ACC112 (cell line): Measurements from ENCODE around the gene GKN2.

Source experiments
- H2AFZ ChIP-seq: fragments of 200-600 bp; sonication (generic); one replicate; pipeline ENCODE4 v1.6.0; 2017; ENCODE audit warnings: antibody characterized with exemption, low read length; ENCODE audit not compliant: unreplicated experiment
- H3K27ac ChIP-seq: fragments of 200-600 bp; sonication (generic); 2 replicates; pipeline ENCODE4 v1.5.1; 2014; ENCODE audit warnings: low read depth, mild to moderate bottlenecking, antibody characterized with exemption, low read length, moderate library complexity
- H3K27me3 ChIP-seq: fragments of 200-600 bp; sonication (generic); 2 replicates; pipeline ENCODE4 v1.6.1; 2014; ENCODE audit warnings: mild to moderate bottlenecking, antibody characterized with exemption, low read length, moderate library complexity, mixed read lengths; ENCODE audit not compliant: insufficient read depth
- H3K36me3 ChIP-seq: fragments of 200-600 bp; sonication (generic); 2 replicates; pipeline ENCODE4 v1.6.1; 2016; ENCODE audit warnings: mild to moderate bottlenecking, antibody characterized with exemption, low read length, moderate library complexity, mixed read lengths; ENCODE audit not compliant: insufficient read depth
- H3K4me1 ChIP-seq: fragments of 200-600 bp; sonication (generic); one replicate; pipeline ENCODE4 v1.6.1; 2016; ENCODE audit warnings: low read length, mixed read lengths; ENCODE audit not compliant: insufficient read depth, unreplicated experiment, control insufficient read depth
- H3K4me3 ChIP-seq: fragments of 200-600 bp; sonication (generic); 2 replicates; pipeline ENCODE4 v1.5.1; 2014; ENCODE audit warnings: mild to moderate bottlenecking, low read depth, low read length
- H3K79me2 ChIP-seq: fragments of 200-600 bp; sonication (generic); one replicate; pipeline ENCODE4 v1.6.0; 2016; ENCODE audit warnings: low read length; ENCODE audit not compliant: control insufficient read depth, unreplicated experiment, insufficient read depth

The GKN2 gene

DNA sequence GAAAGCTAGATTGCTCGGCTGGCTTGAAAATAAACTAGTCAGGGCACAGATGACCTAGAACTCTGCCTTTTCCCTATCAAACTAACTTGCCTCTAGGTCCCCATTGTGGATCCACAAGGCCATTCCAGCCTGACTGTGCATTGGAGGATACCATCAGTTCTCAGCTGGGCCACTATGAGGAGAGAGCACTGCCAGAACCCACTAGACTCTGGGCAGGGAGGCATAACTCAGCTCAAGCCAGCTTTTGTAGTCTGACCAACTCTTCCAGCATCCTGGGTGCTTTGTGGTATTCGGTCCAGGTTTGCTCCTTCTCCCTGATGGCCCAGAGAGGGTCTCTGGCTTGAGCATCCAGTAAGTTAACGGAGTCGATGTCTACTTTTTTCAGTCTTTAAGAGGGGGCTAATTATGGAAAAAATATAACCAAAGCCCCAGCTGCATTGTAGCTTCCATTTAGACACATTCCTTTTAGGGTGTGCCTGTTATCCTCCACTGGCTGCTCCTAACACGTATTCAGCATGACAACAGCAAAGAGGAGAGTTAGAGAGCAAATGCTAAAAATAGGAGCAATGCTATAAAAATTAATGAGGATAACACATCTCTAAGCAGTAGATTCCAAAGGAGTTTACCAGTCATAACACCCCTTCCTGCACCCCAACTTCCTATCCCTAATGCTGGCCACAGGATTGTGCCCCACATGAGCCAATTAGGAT, 15.2 kb downstream of the GKN2 start:
- no peak overlapping the region for H3K4me3 ChIP-seq
- no peak overlapping the region for H3K27ac ChIP-seq
- no peak overlapping the region for H2AFZ ChIP-seq
- H3K79me2 ChIP-seq, result no peaks in the 10 kb centered on the region
- H3K4me1 ChIP-seq, result peaks cover 12% of the 10 kb centered on the region
- no peaks in the 10 kb centered on the region for H3K27me3 ChIP-seq
- H3K36me3 ChIP-seq, result no peaks in the 10 kb centered on the region

DNA sequence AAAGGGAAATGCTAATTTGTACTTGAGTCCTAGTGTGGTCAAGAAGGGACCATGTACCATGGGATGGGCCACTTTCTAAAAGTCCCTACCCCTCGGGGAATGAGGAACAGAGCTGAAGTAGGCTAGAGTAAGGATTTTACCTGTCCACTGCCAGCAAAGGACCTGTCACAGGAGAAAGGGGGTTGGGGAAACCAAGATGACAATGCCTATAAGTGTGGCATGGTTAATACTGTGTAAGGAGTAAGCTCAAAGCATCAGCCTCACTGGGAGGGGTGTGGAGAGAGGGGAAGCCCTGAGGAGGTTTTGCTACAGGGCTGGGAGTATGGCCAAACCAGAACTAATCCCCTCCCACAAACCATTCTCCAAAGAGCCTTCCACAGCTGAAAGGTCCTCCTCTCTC, 15.8 kb downstream of the GKN2 start:
- no peaks in the 10 kb centered on the region for H3K36me3 ChIP-seq
- no peak overlapping the region for H3K27ac ChIP-seq
- no peaks in the 10 kb centered on the region for H3K79me2 ChIP-seq
- no peak overlapping the region for H2AFZ ChIP-seq
- H3K27me3 ChIP-seq, result no peaks in the 10 kb centered on the region
- peaks cover 13% of the 10 kb centered on the region for H3K4me1 ChIP-seq
- H3K4me3 ChIP-seq, result no peak overlapping the region

- Histone ChIP-seq H3K27ac (no peak overlapping the region), H3K79me2 (no peaks in the 10 kb centered on the region), H3K27me3 (no peaks in the 10 kb centered on the region), H3K36me3 (no peaks in the 10 kb centered on the region), H3K4me1 (peaks cover 17% of the 10 kb centered on the region), H2AFZ (no peak overlapping the region), H3K4me3 (no peak overlapping the region)
Measured at GRCh38 chr2:68936427-68936826, 16.3 kb downstream of the GKN2 start.

DNA sequence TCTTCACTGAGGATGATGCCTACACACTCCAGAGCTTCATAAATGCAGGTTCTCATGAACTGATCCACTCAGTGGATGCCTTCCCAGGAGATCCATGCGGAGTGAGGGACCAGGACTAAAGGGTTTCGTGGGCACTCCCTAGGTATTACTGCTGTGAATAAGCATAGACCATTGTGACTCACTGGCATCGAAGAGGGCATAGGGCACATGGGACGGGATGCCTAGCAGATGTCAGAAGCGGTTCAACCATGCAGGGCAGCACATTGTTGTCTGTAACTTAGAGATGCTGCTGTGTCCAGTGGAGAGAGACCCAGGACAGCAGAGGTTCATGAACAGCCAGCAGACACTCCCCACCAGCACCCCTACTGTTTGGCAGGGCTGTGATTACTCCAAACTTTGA, 17.2 kb downstream of the GKN2 start:
- Histone ChIP-seq H2AFZ (no peak overlapping the region), H3K36me3 (no peaks in the 10 kb centered on the region), H3K4me1 (peaks cover 17% of the 10 kb centered on the region), H3K79me2 (no peaks in the 10 kb centered on the region), H3K27ac (no peak overlapping the region), H3K27me3 (no peaks in the 10 kb centered on the region), H3K4me3 (no peak overlapping the region)

DNA sequence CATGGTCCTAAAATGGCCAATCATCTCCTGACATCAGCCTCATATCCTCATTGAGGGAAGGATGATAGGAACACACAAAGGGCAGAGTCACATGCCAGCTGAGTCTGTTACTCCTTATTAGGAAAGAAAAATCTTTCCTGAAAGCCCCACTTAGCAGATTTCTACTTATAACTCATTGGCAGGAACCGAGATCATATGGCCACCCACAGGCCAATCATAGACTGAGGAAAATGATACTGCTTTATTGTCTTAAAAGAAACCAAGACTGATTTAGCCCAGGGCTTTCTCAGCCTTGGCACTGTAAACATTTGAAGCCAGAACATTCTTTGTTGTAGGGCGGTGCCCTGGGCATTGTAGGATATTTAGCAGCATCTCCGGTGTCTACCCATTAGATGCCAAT, 18.7 kb downstream of the GKN2 start:
- Histone ChIP-seq H2AFZ (no peak overlapping the region), H3K27me3 (no peaks in the 10 kb centered on the region), H3K79me2 (no peaks in the 10 kb centered on the region), H3K4me3 (no peak overlapping the region), H3K4me1 (peaks cover 17% of the 10 kb centered on the region), H3K36me3 (no peaks in the 10 kb centered on the region), H3K27ac (no peak overlapping the region)

DNA sequence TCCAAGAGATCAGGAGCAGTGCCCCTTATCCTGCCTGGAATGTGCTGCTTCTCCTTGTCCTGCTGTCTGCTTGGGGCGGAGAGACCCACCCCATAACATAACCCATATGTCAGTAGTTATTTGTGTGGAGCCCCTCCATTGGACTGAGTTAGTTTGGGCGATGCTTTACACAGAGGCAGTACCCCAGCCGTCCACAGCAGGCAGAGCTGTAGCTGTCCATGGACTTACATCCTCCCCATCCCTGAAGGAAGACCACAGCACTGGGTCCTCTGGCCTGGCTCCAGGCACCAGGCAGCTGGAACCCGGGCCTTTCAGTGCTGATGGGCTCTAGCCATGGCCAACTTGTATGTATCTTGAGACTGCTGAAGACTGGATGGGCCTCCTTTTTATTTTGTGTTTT, 20.3 kb downstream of the GKN2 start:
- H3K27ac ChIP-seq, result peak overlapping the region; percentile 28; the same call in 1 of the 2 replicates

GRCh38 chr2:68931799-68932198, 20.9 kb downstream of the GKN2 start:
- Histone ChIP-seq H3K4me1 (peaks cover 15% of the 10 kb centered on the region), H3K36me3 (no peaks in the 10 kb centered on the region), H3K4me3 (no peak overlapping the region), H3K27ac (peak overlapping the region; percentile 28; the same call in 1 of the 2 replicates), H3K79me2 (no peaks in the 10 kb centered on the region), H2AFZ (no peak overlapping the region), H3K27me3 (no peaks in the 10 kb centered on the region)

More for the DNA sequence above, 20.3 kb downstream of the GKN2 start:
- Histone ChIP-seq H3K36me3 (no peaks in the 10 kb centered on the region), H3K79me2 (no peaks in the 10 kb centered on the region), H3K4me1 (peaks cover 17% of the 10 kb centered on the region), H3K27me3 (no peaks in the 10 kb centered on the region), H2AFZ (no peak overlapping the region), H3K4me3 (no peak overlapping the region)

DNA sequence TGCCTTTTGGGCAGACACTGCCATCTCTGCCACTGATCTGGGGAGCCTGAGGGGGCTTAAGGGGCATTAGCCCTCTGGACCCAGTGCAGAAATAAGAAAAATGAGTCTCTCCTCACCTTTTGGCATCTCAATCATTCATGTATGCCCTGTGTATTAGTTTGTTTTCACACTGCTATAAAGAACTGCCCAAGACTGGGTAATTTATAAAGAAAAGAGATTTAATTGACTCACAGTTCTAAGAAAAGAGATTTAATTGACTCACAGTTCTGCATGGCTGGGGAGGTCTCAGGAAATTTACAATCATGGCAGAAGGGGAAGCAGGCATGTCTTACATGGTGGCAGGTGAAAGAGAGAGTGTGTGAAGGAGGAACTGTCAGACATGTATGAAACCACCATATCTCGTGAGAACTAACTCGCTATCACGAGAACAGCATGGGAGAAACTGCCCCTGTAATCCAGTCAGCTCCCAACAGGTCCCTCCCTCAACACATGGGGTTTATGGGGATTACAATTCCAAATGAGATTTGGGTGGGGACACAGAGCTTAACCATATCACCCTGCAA, 21.5 kb downstream of the GKN2 start:
- H3K4me3 ChIP-seq, result no peak overlapping the region
- no peak overlapping the region for H3K27ac ChIP-seq
- no peaks in the 10 kb centered on the region for H3K36me3 ChIP-seq
- peaks cover 9% of the 10 kb centered on the region for H3K4me1 ChIP-seq
- H3K79me2 ChIP-seq, result no peaks in the 10 kb centered on the region
- H3K27me3 ChIP-seq, result no peaks in the 10 kb centered on the region
- no peak overlapping the region for H2AFZ ChIP-seq

DNA sequence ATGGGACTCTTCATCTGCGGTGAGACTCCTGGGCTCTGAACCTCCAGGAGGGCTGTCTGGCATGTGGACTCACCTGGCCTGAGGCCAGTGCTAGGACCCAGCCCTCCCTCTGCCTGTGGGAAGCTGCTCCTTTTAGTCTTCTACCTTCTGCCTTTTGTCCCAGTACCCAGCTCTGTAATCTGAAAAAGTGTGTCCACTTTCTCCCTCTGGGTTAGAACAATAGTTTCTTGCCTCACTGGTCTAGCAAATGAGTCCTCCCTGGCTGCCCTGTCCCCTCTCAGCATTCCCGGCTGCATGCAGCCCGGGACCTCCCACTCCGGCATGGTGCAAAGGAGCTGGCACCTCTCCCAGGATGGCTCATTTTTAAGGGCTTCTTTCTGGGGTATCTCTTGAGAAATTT, 25.9 kb downstream of the GKN2 start:
- H3K79me2 ChIP-seq, result no peaks in the 10 kb centered on the region
- no peak overlapping the region for H3K27ac ChIP-seq
- H3K27me3 ChIP-seq, result no peaks in the 10 kb centered on the region
- peaks cover 4% of the 10 kb centered on the region for H3K4me1 ChIP-seq
- H3K36me3 ChIP-seq, result no peaks in the 10 kb centered on the region
- no peak overlapping the region for H2AFZ ChIP-seq
- no peak overlapping the region for H3K4me3 ChIP-seq

DNA sequence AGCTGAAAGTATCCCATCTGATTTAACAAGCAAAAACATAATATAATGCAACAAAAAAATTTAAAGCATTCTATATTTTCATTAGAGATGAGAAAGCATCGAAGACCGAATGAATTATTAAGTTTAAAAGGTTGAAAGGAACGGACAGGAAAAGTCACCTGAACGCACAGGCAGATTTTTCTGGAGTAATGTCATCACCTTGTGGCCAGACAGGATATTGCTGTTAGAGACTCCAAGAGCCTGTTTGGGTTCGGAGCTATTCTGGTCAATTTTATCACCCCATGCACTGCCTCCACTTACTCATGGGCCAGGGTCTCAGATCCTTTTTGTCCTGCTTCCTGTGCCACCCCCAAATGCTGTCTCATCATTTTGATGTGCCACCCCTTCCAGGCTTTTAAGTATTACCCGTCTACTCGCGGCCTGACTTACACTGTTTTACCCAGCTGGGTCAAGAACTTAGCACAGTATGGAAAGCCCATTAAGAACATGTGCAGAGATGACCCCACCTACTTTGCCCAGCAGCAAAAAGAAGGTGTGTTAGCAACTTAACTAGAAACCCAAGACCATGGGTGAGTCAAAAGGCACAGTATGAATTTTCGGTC, 27.3 kb downstream of the GKN2 start:
- no peaks in the 10 kb centered on the region for H3K27me3 ChIP-seq
- H3K79me2 ChIP-seq, result no peaks in the 10 kb centered on the region
- H3K27ac ChIP-seq, result no peak overlapping the region
- H3K4me3 ChIP-seq, result no peak overlapping the region
- H2AFZ ChIP-seq, result peak overlapping the region; percentile 12
- H3K36me3 ChIP-seq, result no peaks in the 10 kb centered on the region
- peaks cover 6% of the 10 kb centered on the region for H3K4me1 ChIP-seq

DNA sequence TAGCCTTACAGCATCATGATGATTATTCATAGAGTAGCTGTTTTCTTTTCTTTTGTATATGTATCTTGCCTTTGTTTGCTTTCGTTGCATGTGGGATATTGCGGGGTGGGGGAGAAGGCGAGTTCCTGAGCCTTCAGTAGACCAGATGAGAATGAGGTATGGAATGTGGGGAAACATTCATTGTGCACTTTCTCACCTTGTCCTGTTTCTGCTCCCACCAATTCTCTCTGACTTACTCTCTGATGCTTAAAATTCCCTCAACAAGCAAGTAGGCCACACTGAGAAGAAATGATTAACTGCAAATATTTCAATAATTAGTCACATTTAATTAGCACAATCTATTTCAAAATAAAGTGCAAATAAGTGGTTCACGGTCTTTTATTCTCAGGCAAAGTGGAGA, 31.0 kb downstream of the GKN2 start:
- Histone ChIP-seq H3K79me2 (no peaks in the 10 kb centered on the region), H2AFZ (no peak overlapping the region), H3K4me1 (peaks cover 6% of the 10 kb centered on the region), H3K27ac (no peak overlapping the region), H3K4me3 (no peak overlapping the region), H3K27me3 (no peaks in the 10 kb centered on the region), H3K36me3 (no peaks in the 10 kb centered on the region)
